Transverse colon (tissue), 4 donors: ENCODE results near the gene TRAPPC2L. TPM values are rescaled to one million over a fixed set of nuclear protein-coding genes. Genes with fewer than 3 reads are reported as not detected.

ENCODE experiments used
- DNase-seq: peaks from one replicate; pipeline ENCODE4 v3.0.0-alpha.2; 2019
- H3K27ac ChIP-seq, 4 donors: fragments of 200-600 bp; sonication (generic); 2 replicates each; pipeline ENCODE4 v1.5.1; 2016 to 2018; ENCODE audit warnings: inconsistent platforms in 4 of 4
- H3K27me3 ChIP-seq: fragments of 200-600 bp; sonication (generic); 2 replicates; pipeline ENCODE4 v1.5.1; 2017; ENCODE audit warnings: inconsistent platforms
- H3K36me3 ChIP-seq, 4 donors: fragments of 200-600 bp; sonication (generic); 2 replicates each; pipeline ENCODE4 v1.5.1; 2017 to 2019; ENCODE audit warnings: inconsistent platforms in 4 of 4
- H3K4me1 ChIP-seq, 4 donors: fragments of 200-600 bp; sonication (generic); 2 replicates each; pipeline ENCODE4 v1.5.1; 2017 to 2020; ENCODE audit warnings: inconsistent platforms in 4 of 4
- H3K4me3 ChIP-seq, 4 donors: fragments of 200-600 bp; sonication (generic); 1 replicate in 1 of 4; 2 replicates in 3 of 4; pipeline versions ENCODE4 v1.5.1 to v1.6.1; 2017 to 2019; ENCODE audit warnings: inconsistent platforms in 4 of 4
- H3K9me3 ChIP-seq, 2 donors: fragments of 200-600 bp; sonication (generic); 2 replicates each; pipeline ENCODE4 v1.5.1; 2017 to 2019; ENCODE audit warnings: inconsistent platforms in 2 of 2
- EP300 ChIP-seq: sonication (generic); formaldehyde crosslinking; IDR thresholded peaks from one replicate; pipeline ENCODE4 v1.6.1; 2017; ENCODE audit warnings: antibody characterized with exemption, low read depth
- POLR2A ChIP-seq: fragments of 450-650 bp; IDR thresholded peaks from one replicate; pipeline ENCODE4 v1.6.1; 2016; ENCODE audit warnings: antibody characterized with exemption, mild to moderate bottlenecking, moderate library complexity
- POLR2AphosphoS5 ChIP-seq, 3 donors: sonication (generic); formaldehyde crosslinking; IDR thresholded peaks; one replicate each; pipeline ENCODE4 v1.6.1; 2016; ENCODE audit warnings: antibody characterized with exemption in 3 of 3
- WGBS, 2 donors: methylation state at CpG; one replicate each; pipeline ENCODE4 v1.1.5; 2018; ENCODE audit warnings: low coverage in 1 of 2; 5-methylcytosine and 5-hydroxymethylcytosine counted together
- in situ Hi-C, 4 donors: fragments of 200-750 bp; cut with MboI; loops; one replicate each; pipeline versions ENCODE4 v1.15.0 to v1.15.1; 2017; ENCODE audit warnings: low sequenced_read_pairs in 3 of 4, low pct_ligation_motif_present in 1 of 4, low pct_unique_long_range_greater_than_20kb in 1 of 4
- intact Hi-C: fragments of 100-400 bp; cut with DNase I; formaldehyde crosslinking; loops from one replicate; pipeline ENCODE4 v1.15.1; 2023; ENCODE audit warnings: low total_unique reads
- total RNA-seq, 4 donors: library from RNA; depleted of rRNA; stranded (reverse); fragments of >200 nt; gene quantifications; one replicate each; pipeline ENCODE4 v1.1.0, GENCODE V29; 2016
- TF ChIP-seq, protein P1 (sequence below), 5 experiments: fragments of 200-600 bp in 3 of 5; fragments of 450-650 bp in 2 of 5; sonication (generic) in 3 of 5; IDR thresholded peaks; 1 replicate in 2 of 5; 2 replicates in 3 of 5; pipeline ENCODE4 v1.5.1; 2016 to 2017; ENCODE audit warnings: antibody characterized with exemption in 5 of 5, inconsistent platforms in 3 of 5, mild to moderate bottlenecking in 2 of 5, moderate library complexity in 1 of 5

TRAPPC2L gene
- total RNA-seq, 4 donors from 2014 or later, result 9.8 to 34.4 (median 19.7) TPM

DNA sequence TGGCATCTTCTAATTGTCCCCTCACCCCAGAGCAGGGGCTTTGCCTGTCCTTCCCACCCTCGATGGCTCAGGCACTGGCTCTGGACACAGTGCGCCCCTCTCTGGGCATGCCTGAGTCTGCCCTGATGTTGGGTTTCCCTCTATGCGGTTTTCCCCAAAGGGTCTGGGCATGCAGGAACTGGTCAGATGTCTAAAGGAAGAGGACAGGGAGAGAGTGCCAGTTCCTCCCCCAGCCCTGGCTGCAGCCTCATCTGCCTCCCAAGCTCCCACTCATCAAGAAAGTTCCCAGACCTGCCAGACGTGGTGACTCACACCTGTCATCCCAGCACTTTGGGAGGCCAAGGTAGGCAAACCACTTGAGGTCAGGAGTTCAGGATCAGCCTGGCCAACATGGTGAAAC is 50.8 kb downstream of the TRAPPC2L start:
- peaks cover 0 to 6% (median 0%) of the 10 kb centered on the region in 4 donors for H3K4me1 ChIP-seq
- intact Hi-C loops, result no loop called here
- H3K36me3 ChIP-seq, result no peaks in the 10 kb centered on the region
- H3K27me3 ChIP-seq, result peaks cover 5% of the 10 kb centered on the region
- no peak for DNase-seq
- no peak overlapping the region for H3K27ac ChIP-seq
- WGBS, 2 donors, result 56 to 67% methylated on average over 3 to 4 of the region's 4 CpGs
- TF ChIP-seq POLR2AphosphoS5 (IDR thresholded peaks at IDR 0.05), result no peak
- TF ChIP-seq, protein P1, sequence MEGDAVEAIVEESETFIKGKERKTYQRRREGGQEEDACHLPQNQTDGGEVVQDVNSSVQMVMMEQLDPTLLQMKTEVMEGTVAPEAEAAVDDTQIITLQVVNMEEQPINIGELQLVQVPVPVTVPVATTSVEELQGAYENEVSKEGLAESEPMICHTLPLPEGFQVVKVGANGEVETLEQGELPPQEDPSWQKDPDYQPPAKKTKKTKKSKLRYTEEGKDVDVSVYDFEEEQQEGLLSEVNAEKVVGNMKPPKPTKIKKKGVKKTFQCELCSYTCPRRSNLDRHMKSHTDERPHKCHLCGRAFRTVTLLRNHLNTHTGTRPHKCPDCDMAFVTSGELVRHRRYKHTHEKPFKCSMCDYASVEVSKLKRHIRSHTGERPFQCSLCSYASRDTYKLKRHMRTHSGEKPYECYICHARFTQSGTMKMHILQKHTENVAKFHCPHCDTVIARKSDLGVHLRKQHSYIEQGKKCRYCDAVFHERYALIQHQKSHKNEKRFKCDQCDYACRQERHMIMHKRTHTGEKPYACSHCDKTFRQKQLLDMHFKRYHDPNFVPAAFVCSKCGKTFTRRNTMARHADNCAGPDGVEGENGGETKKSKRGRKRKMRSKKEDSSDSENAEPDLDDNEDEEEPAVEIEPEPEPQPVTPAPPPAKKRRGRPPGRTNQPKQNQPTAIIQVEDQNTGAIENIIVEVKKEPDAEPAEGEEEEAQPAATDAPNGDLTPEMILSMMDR (IDR thresholded peaks at IDR 0.05), result no peak
- no peak for TF ChIP-seq EP300
- TF ChIP-seq POLR2A, result no peak
- no peaks in the 10 kb centered on the region for H3K9me3 ChIP-seq
- in situ Hi-C loops, result no loop called here
- H3K4me3 ChIP-seq, result no peak overlapping the region

DNA sequence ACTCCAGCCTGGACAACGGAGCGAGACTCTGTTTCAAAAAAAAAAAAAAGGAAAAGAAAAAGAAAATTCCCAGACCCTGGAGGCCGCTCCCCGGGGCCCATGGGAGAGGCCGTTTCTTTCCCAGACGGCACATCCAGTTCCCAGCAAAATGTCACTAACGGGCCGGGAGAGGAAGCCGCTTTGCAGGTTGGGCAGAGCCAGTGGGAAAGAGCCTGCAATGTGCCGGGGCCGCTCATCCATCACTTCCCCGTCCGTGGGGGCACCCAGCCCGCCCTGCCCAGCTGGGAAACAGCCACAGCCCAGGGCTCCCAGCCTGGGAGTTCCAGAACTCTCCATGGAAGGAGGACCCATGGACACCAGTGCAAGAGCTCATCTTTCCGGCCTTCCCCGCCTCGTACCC is 51.4 kb downstream of the TRAPPC2L start:
- Histone ChIP-seq H3K36me3 (no peaks in the 10 kb centered on the region), H3K27ac (no peak overlapping the region), H3K4me3 (no peak overlapping the region), H3K9me3 (no peaks in the 10 kb centered on the region), H3K4me1 (peaks cover 0 to 6% (median 0%) of the 10 kb centered on the region in 4 donors), H3K27me3 (peaks cover 5% of the 10 kb centered on the region)
- 82 to 85% methylated on average over 9 to 17 of the region's 17 CpGs for WGBS, 2 donors
- in situ Hi-C loops, result no loop called here
- TF ChIP-seq, protein P1 (IDR thresholded peaks at IDR 0.05), result no peak
- intact Hi-C loops, result no loop called here
- DNase-seq, result no peak

GRCh38 chr16:88909431-88910210 is 52.7 kb downstream of the TRAPPC2L start:
- H3K27ac ChIP-seq, result no peak overlapping the region
- H3K9me3 ChIP-seq, result no peaks in the 10 kb centered on the region
- TF ChIP-seq, protein P1 (IDR thresholded peaks at IDR 0.05), result no peak
- TF ChIP-seq POLR2A (no peak), EP300 (no peak), POLR2AphosphoS5 (IDR thresholded peaks at IDR 0.05) (no peak)
- in situ Hi-C loops, result no loop called here
- H3K4me1 ChIP-seq, result peaks cover 0 to 6% (median 0%) of the 10 kb centered on the region in 4 donors
- peaks cover 5% of the 10 kb centered on the region for H3K27me3 ChIP-seq
- no peaks in the 10 kb centered on the region for H3K36me3 ChIP-seq
- no peak for DNase-seq
- intact Hi-C loops, result no loop called here
- WGBS, 2 donors, result 77% methylated on average over 43 of the region's 44 CpGs; no CpG with 5 or more reads in 1 of the 2 donors
- H3K4me3 ChIP-seq, result no peak overlapping the region

GRCh38 chr16:88910284-88911135 is 53.6 kb downstream of the TRAPPC2L start:
- intact Hi-C loops, result no loop called here
- Histone ChIP-seq H3K9me3 (no peaks in the 10 kb centered on the region), H3K4me3 (no peak overlapping the region), H3K36me3 (no peaks in the 10 kb centered on the region), H3K27me3 (peaks cover 5% of the 10 kb centered on the region), H3K4me1 (peaks cover 0 to 6% (median 0%) of the 10 kb centered on the region in 4 donors), H3K27ac (no peak overlapping the region)
- no peak for TF ChIP-seq POLR2AphosphoS5 (IDR thresholded peaks at IDR 0.05)
- TF ChIP-seq, protein P1 (IDR thresholded peaks at IDR 0.05), result no peak
- no peak for TF ChIP-seq EP300
- TF ChIP-seq POLR2A, result no peak
- in situ Hi-C loops, result no loop called here
- no peak for DNase-seq
- WGBS, 2 donors, result 45% methylated on average over 19 of the region's 26 CpGs; no CpG with 5 or more reads in 1 of the 2 donors
